ENCODE results near the gene RBMS3. TPM values are rescaled to one million over a fixed set of nuclear protein-coding genes. Genes with fewer than 3 reads are reported as not detected.
A peak's percentile ranks its signal among the peaks of the same experiment; 100 is the strongest.

RBMS3 gene
- total RNA-seq, 2 experiments from 2014 or later, result 1.0 TPM; not detected in 1

- ChIA-PET POLR2A (no interaction called here), CTCF (ENCODE audit: unreplicated experiment) (no interaction called here)
- intact Hi-C loops (cut with micrococcal nuclease; ENCODE audit: unreplicated experiment), result no loop called here
- DNase-seq (ENCODE audit: low spot score), result no peak
- H3K4me3 ChIP-seq (ENCODE audit: low read depth, low read length, poor library complexity, severe bottlenecking), result peak overlapping the region; percentile 65
- H3K9me3 ChIP-seq (ENCODE audit: low read length), result no peaks in the 10 kb centered on the region
- H3K27ac ChIP-seq (ENCODE audit: low read depth, low read length, poor library complexity, severe bottlenecking), result no peak overlapping the region
- no peaks in the 10 kb centered on the region for H3K36me3 ChIP-seq (ENCODE audit: insufficient read depth, low read length)
- no peaks in the 10 kb centered on the region for H3K9me2 ChIP-seq (ENCODE audit: insufficient read depth, low read length)
- TF ChIP-seq EZH2phosphoT487 (IDR thresholded peaks at IDR 0.05; ENCODE audit: borderline replicate concordance, low read depth, low read length) (no peak), CTCF (conservative IDR thresholded peaks at IDR 0.05; ENCODE audit: low read length) (no peak)
- no peaks in the 10 kb centered on the region for H4K20me1 ChIP-seq (ENCODE audit: insufficient read depth, low read length)
- BruUV-seq (replicated peaks), result no TSS peak
- H3K79me2 ChIP-seq (ENCODE audit: insufficient read depth, low read depth, low read length), result no peaks in the 10 kb centered on the region
- peak overlapping the region; percentile 98 for H2AFZ ChIP-seq (ENCODE audit: low read length)
- peaks cover 52% of the 10 kb centered on the region for H3K4me1 ChIP-seq (ENCODE audit: insufficient read depth, low read length, poor library complexity, severe bottlenecking)
- peak overlapping the region; percentile 90 for H3K4me2 ChIP-seq (ENCODE audit: low read length)
These were observed 2.6 kb downstream of the RBMS3 start for GRCh38 chr3:29283231-29284119.

- Histone ChIP-seq H3K9me3 (ENCODE audit: low read length) (no peaks in the 10 kb centered on the region), H3K9me2 (ENCODE audit: insufficient read depth, low read length) (no peaks in the 10 kb centered on the region), H3K27ac (ENCODE audit: low read depth, low read length, poor library complexity, severe bottlenecking) (no peak overlapping the region), H3K79me2 (ENCODE audit: insufficient read depth, low read depth, low read length) (no peaks in the 10 kb centered on the region), H3K4me1 (ENCODE audit: insufficient read depth, low read length, poor library complexity, severe bottlenecking) (peaks cover 48% of the 10 kb centered on the region), H4K20me1 (ENCODE audit: insufficient read depth, low read length) (no peaks in the 10 kb centered on the region), H2AFZ (ENCODE audit: low read length) (no peak overlapping the region), H3K4me2 (ENCODE audit: low read length) (peak overlapping the region; percentile 90; the same call in 1 of the 2 replicates), H3K36me3 (ENCODE audit: insufficient read depth, low read length) (no peaks in the 10 kb centered on the region), H3K4me3 (ENCODE audit: low read depth, low read length, poor library complexity, severe bottlenecking) (no peak overlapping the region)
- CTCF ChIA-PET (ENCODE audit: unreplicated experiment), result no interaction called here
- TF ChIP-seq EZH2phosphoT487 (IDR thresholded peaks at IDR 0.05; ENCODE audit: borderline replicate concordance, low read depth, low read length) (no peak), CTCF (conservative IDR thresholded peaks at IDR 0.05; ENCODE audit: low read length) (no peak)
- POLR2A ChIA-PET, result interaction anchor here (0.6 kb wide), 1 partner anchor 282 kb away, joined by 4 read pairs; no protein-coding TSS in a partner anchor
- intact Hi-C loops (cut with micrococcal nuclease; ENCODE audit: unreplicated experiment), result no loop called here
- BruUV-seq (replicated peaks), result no TSS peak
- DNase-seq (ENCODE audit: low spot score), result no peak
These were observed 3.6 kb downstream of the RBMS3 start for GRCh38 chr3:29284497-29284896.

GRCh38 chr3:29285471-29286071 lies 4.7 kb downstream of the RBMS3 start:
- ChIA-PET CTCF (ENCODE audit: unreplicated experiment) (no interaction called here), POLR2A (no interaction called here)
- BruUV-seq (replicated peaks), result no TSS peak
- H3K4me1 ChIP-seq (ENCODE audit: insufficient read depth, low read length, poor library complexity, severe bottlenecking), result peaks cover 37% of the 10 kb centered on the region
- H3K36me3 ChIP-seq (ENCODE audit: insufficient read depth, low read length), result no peaks in the 10 kb centered on the region
- H3K9me3 ChIP-seq (ENCODE audit: low read length), result no peaks in the 10 kb centered on the region
- H3K27ac ChIP-seq (ENCODE audit: low read depth, low read length, poor library complexity, severe bottlenecking), result no peak overlapping the region
- no peaks in the 10 kb centered on the region for H4K20me1 ChIP-seq (ENCODE audit: insufficient read depth, low read length)
- H3K4me2 ChIP-seq (ENCODE audit: low read length), result peak overlapping the region; percentile 69
- peak overlapping the region; percentile 98 for H2AFZ ChIP-seq (ENCODE audit: low read length)
- H3K79me2 ChIP-seq (ENCODE audit: insufficient read depth, low read depth, low read length), result no peaks in the 10 kb centered on the region
- no peak for DNase-seq (ENCODE audit: low spot score)
- H3K9me2 ChIP-seq (ENCODE audit: insufficient read depth, low read length), result no peaks in the 10 kb centered on the region
- TF ChIP-seq EZH2phosphoT487 (IDR thresholded peaks at IDR 0.05; ENCODE audit: borderline replicate concordance, low read depth, low read length) (no peak), CTCF (conservative IDR thresholded peaks at IDR 0.05; ENCODE audit: low read length) (no peak)
- H3K4me3 ChIP-seq (ENCODE audit: low read depth, low read length, poor library complexity, severe bottlenecking), result peak overlapping the region; percentile 17
- intact Hi-C loops (cut with micrococcal nuclease; ENCODE audit: unreplicated experiment), result no loop called here

All from OCI-LY7 (cell line).